CD4-positive, alpha-beta T cell treated with Interleukin-21 for 1 hour (primary cell): Measurements from ENCODE around the gene FAF1.

Experiments used
- DNase-seq: peaks from one replicate; pipeline ENCODE4 v3.0.0-alpha.2; 2020

Gene FAF1

GRCh38 chr1:50421768-50422674 is 538.0 kb downstream of the FAF1 start:
- DNase-seq: no peak

GRCh38 chr1:50421366-50421748 is 538.7 kb downstream of the FAF1 start:
- DNase-seq: no peak

GRCh38 chr1:50420689-50421365 is 539.2 kb downstream of the FAF1 start:
- no peak for DNase-seq

- DNase-seq: no peak
These were observed 540.0 kb downstream of the FAF1 start for GRCh38 chr1:50419907-50420677.

GRCh38 chr1:50419192-50419906 is 540.7 kb downstream of the FAF1 start:
- no peak for DNase-seq

GRCh38 chr1:50418600-50419109 is 541.4 kb downstream of the FAF1 start:
- no peak for DNase-seq

GRCh38 chr1:50417946-50418599 is 542.0 kb downstream of the FAF1 start:
- no peak for DNase-seq

GRCh38 chr1:50417507-50417906 is 542.6 kb downstream of the FAF1 start:
- no peak for DNase-seq

GRCh38 chr1:50416553-50417453 is 543.3 kb downstream of the FAF1 start:
- DNase-seq: no peak

- DNase-seq: no peak
These were observed 543.9 kb downstream of the FAF1 start for GRCh38 chr1:50416150-50416527.

GRCh38 chr1:50415235-50416149 is 544.6 kb downstream of the FAF1 start:
- DNase-seq: no peak

- DNase-seq: no peak
These were observed 545.2 kb downstream of the FAF1 start for GRCh38 chr1:50414853-50415234.

GRCh38 chr1:50412813-50413476 is 547.1 kb downstream of the FAF1 start:
- no peak for DNase-seq

GRCh38 chr1:50405814-50406213 is 554.3 kb downstream of the FAF1 start:
- no peak for DNase-seq

GRCh38 chr1:50393522-50394120 is 566.4 kb downstream of the FAF1 start:
- no peak for DNase-seq
